Panc1 (cell line): ENCODE data around the gene FITM2. TPM values are rescaled to one million over a fixed set of nuclear protein-coding genes. Genes with fewer than 3 reads are reported as not detected.

Source experiments
- ATAC-seq: fragments of 200-7000 bp; cut with Tn5 transposase; 2 replicates; pipeline ENCODE4 v1.9.1; 2020; ENCODE audit warnings: mild to moderate bottlenecking, moderate library complexity
- BruUV-seq: library from RNA; stranded (reverse); fragments of 400-500 nt; replicated peaks from 2 replicates; lab custom pipeline; 2021; lab: Mats Ljungman, UMichigan
- CTCF ChIA-PET: fragments of 300-600 bp; sonication (Branson Sonifier 250); formaldehyde crosslinking; loops from one replicate; lab custom pipeline; 2022; ENCODE audit warnings: antibody characterized with exemption; lab: Charles Lee
- POLR2A ChIA-PET: fragments of 300-600 bp; sonication (Branson Sonifier 250); formaldehyde crosslinking; loops from one replicate; lab custom pipeline; 2022; ENCODE audit warnings: antibody characterized with exemption; lab: Charles Lee
- DNase-seq: peaks from one replicate; pipeline ENCODE4 v3.0.0-alpha.2; 2010; ENCODE audit warnings: low read depth, low spot score
- H3K27ac ChIP-seq: 2 replicates; pipeline ENCODE4 v1.5.1; 2011; ENCODE audit warnings: mild to moderate bottlenecking, low read length, inconsistent platforms
- H3K27me3 ChIP-seq: fragments of 200-500 bp; sonication (Bioruptor generic); 2 replicates; pipeline ENCODE4 v1.6.0; 2014; ENCODE audit warnings: low read length, inconsistent platforms; ENCODE audit not compliant: control insufficient read depth, insufficient read depth
- H3K36me3 ChIP-seq: fragments of 200-500 bp; sonication (Bioruptor generic); 2 replicates; pipeline ENCODE4 v1.5.1; 2014; ENCODE audit warnings: inconsistent platforms, mild to moderate bottlenecking, low read length, moderate library complexity; ENCODE audit not compliant: control insufficient read depth, insufficient read depth
- H3K4me1 ChIP-seq: 2 replicates; pipeline ENCODE4 v1.5.1; 2011; ENCODE audit warnings: inconsistent platforms, mild to moderate bottlenecking, low read length, moderate library complexity; ENCODE audit not compliant: control insufficient read depth, insufficient read depth
- H3K4me3 ChIP-seq, 2 experiments: 2 replicates each; pipeline ENCODE4 v1.5.1; 2011 to 2012; ENCODE audit warnings: low read depth in 2 of 2, low read length in 2 of 2, mild to moderate bottlenecking in 2 of 2, inconsistent platforms in 1 of 2, moderate library complexity in 1 of 2
- H3K9me3 ChIP-seq: fragments of 200-500 bp; sonication (Bioruptor generic); 2 replicates; pipeline ENCODE4 v1.5.1; 2014; ENCODE audit warnings: low read depth, mild to moderate bottlenecking, inconsistent platforms, low read length, moderate library complexity; ENCODE audit not compliant: control insufficient read depth, insufficient read depth
- POLR2AphosphoS5 ChIP-seq: IDR thresholded peaks from 2 replicates; pipeline ENCODE4 v1.6.1; 2012; ENCODE audit warnings: mild to moderate bottlenecking, low read depth, low read length, moderate library complexity
- REST ChIP-seq, 2 experiments: IDR thresholded peaks; 2 replicates each; pipeline ENCODE4 v1.6.1; 2011 to 2012; ENCODE audit warnings: low read depth in 2 of 2, control low read depth in 1 of 2, low read length in 1 of 2, mild to moderate bottlenecking in 1 of 2, moderate library complexity in 1 of 2; ENCODE audit not compliant: insufficient read depth in 1 of 2
- SIN3A ChIP-seq: IDR thresholded peaks from 2 replicates; pipeline ENCODE4 v1.6.1; 2012; ENCODE audit warnings: low read depth, mild to moderate bottlenecking, low read length, moderate library complexity, borderline replicate concordance; ENCODE audit not compliant: insufficient read depth
- TCF7L2 ChIP-seq: IDR thresholded peaks from 2 replicates; pipeline ENCODE4 v1.6.1; 2011; ENCODE audit warnings: mild to moderate bottlenecking, low read depth, low read length, inconsistent platforms
- in situ Hi-C: cut with HindIII; loops from 2 replicates; pipeline ENCODE4 v1.10.0; 2016; ENCODE audit warnings: low sequenced_read_pairs, low pct_unique_long_range_greater_than_20kb
- intact Hi-C: fragments of 100-400 bp; cut with micrococcal nuclease; formaldehyde crosslinking; loops from one replicate; pipeline ENCODE4 v1.10.0; 2022; ENCODE audit not compliant: unreplicated experiment
- total RNA-seq: library from RNA; stranded (reverse); gene quantifications from one replicate; pipeline ENCODE4 v1.2.1, GENCODE V29; 2021; ENCODE audit not compliant: unreplicated experiment
- TF ChIP-seq, protein P1 (sequence below): fragments of 450-650 bp; IDR thresholded peaks from 2 replicates; pipeline ENCODE4 v1.5.1; 2017; ENCODE audit warnings: mild to moderate bottlenecking

The FITM2 gene
- total RNA-seq, 1 experiment from 2014 or later: 10.5 TPM

DNA sequence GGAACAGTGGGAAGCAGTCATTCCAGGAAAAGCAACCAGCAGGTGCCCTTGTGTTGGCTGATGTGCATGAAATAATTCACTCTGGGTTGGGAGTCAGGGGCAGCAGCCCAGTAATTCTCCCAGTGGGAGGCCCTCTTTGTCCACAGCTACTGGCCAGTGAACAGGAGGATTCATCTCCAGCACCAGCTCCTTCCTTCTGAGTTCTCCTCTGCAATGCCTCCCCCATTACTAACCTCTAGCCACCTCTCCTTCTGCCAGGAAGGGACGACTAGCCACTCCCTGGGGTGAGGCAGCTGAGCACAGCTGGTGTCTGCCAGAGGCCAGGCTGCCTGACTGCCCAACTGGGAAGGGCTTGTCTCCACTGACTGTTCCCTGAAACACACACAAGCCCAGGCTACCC lies 13.3 kb upstream of the FITM2 start:
- CTCF ChIA-PET: no interaction called here
- no peak overlapping the region for H3K4me3 ChIP-seq
- ATAC-seq (peak; percentile 71), DNase-seq (no peak)
- H3K27ac ChIP-seq: no peak overlapping the region
- no peak for TF ChIP-seq POLR2AphosphoS5
- no peak for TF ChIP-seq SIN3A
- no peak for TF ChIP-seq TCF7L2
- TF ChIP-seq REST (IDR thresholded peaks at IDR 0.05; ENCODE audit: insufficient read depth in 1 of 2, low read depth in 2 of 2, low read length in 1 of 2): no peak
- TF ChIP-seq, protein P1, sequence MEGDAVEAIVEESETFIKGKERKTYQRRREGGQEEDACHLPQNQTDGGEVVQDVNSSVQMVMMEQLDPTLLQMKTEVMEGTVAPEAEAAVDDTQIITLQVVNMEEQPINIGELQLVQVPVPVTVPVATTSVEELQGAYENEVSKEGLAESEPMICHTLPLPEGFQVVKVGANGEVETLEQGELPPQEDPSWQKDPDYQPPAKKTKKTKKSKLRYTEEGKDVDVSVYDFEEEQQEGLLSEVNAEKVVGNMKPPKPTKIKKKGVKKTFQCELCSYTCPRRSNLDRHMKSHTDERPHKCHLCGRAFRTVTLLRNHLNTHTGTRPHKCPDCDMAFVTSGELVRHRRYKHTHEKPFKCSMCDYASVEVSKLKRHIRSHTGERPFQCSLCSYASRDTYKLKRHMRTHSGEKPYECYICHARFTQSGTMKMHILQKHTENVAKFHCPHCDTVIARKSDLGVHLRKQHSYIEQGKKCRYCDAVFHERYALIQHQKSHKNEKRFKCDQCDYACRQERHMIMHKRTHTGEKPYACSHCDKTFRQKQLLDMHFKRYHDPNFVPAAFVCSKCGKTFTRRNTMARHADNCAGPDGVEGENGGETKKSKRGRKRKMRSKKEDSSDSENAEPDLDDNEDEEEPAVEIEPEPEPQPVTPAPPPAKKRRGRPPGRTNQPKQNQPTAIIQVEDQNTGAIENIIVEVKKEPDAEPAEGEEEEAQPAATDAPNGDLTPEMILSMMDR: no peak
- H3K27me3 ChIP-seq: no peaks in the 10 kb centered on the region
- H3K36me3 ChIP-seq: no peaks in the 10 kb centered on the region
- no peaks in the 10 kb centered on the region for H3K4me1 ChIP-seq
- BruUV-seq: no TSS peak
- no peaks in the 10 kb centered on the region for H3K9me3 ChIP-seq
- POLR2A ChIA-PET: no interaction called here
- in situ Hi-C loops: no loop called here
- intact Hi-C loops: no loop called here

- no peaks in the 10 kb centered on the region for H3K4me1 ChIP-seq
- no peaks in the 10 kb centered on the region for H3K36me3 ChIP-seq
- no peaks in the 10 kb centered on the region for H3K9me3 ChIP-seq
- H3K27me3 ChIP-seq: no peaks in the 10 kb centered on the region
- ATAC-seq: no peak
- DNase-seq: no peak
- TF ChIP-seq REST (IDR thresholded peaks at IDR 0.05; ENCODE audit: insufficient read depth in 1 of 2, low read depth in 2 of 2, low read length in 1 of 2): no peak
- no peak for TF ChIP-seq SIN3A
- no peak for TF ChIP-seq TCF7L2
- TF ChIP-seq POLR2AphosphoS5: no peak
- TF ChIP-seq, protein P1: no peak
- no TSS peak for BruUV-seq
- H3K4me3 ChIP-seq: no peak overlapping the region
- in situ Hi-C loops (no loop called here), intact Hi-C loops (loop anchor here (10.0 kb wide), 1 partner anchor 145 kb away; no protein-coding TSS in a partner anchor)
- POLR2A ChIA-PET: interaction anchor here (0.9 kb wide), 1 partner anchor 155 kb away, joined by 4 read pairs; the partner anchor contains the start of gene TTPAL
- CTCF ChIA-PET: interaction anchor here (1.0 kb wide), 1 partner anchor 103 kb away, joined by 3 read pairs; no protein-coding TSS in a partner anchor
- H3K27ac ChIP-seq: no peak overlapping the region
These were observed 8.9 kb upstream of the FITM2 start for GRCh38 chr20:44319839-44320422.
